D721Med (cell line): Measurements from ENCODE around the gene TRRAP.

ENCODE experiments used
- DNase-seq: peaks from one replicate; pipeline ENCODE4 v3.0.0; 2011; ENCODE audit warnings: low spot score; ENCODE audit not compliant: insufficient read length
- FAIRE-seq: peaks from 2 replicates; lab custom pipeline; 2011; peaks lifted over from hg19 to GRCh38; lab: Jason Lieb, UNC
- TF ChIP-seq, protein P1 (sequence below): IDR thresholded peaks from 2 replicates; pipeline ENCODE4 v1.5.1; 2012; ENCODE audit warnings: mild to moderate bottlenecking, control low read depth; ENCODE audit not compliant: insufficient read depth; ENCODE audit errors: missing control alignments

TRRAP gene

DNA sequence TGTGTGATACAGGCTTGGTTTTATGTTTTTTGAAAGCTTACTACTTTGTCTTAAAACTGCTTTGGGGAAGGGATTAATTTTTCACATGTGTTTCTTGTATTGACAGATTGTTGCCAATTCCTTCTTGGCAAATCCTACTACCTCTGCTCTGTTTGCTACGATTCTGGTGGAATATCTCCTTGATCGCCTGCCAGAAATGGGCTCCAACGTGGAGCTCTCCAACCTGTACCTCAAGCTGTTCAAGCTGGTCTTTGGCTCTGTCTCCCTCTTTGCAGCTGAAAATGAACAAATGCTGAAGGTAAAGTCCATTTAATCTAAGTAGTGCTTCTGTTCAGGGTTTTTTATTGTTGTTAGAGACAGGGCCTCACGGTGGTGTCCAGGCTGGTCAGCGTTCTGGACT, 33.6 kb downstream of the TRRAP start:
- DNase-seq = no peak
- TF ChIP-seq, protein P1, sequence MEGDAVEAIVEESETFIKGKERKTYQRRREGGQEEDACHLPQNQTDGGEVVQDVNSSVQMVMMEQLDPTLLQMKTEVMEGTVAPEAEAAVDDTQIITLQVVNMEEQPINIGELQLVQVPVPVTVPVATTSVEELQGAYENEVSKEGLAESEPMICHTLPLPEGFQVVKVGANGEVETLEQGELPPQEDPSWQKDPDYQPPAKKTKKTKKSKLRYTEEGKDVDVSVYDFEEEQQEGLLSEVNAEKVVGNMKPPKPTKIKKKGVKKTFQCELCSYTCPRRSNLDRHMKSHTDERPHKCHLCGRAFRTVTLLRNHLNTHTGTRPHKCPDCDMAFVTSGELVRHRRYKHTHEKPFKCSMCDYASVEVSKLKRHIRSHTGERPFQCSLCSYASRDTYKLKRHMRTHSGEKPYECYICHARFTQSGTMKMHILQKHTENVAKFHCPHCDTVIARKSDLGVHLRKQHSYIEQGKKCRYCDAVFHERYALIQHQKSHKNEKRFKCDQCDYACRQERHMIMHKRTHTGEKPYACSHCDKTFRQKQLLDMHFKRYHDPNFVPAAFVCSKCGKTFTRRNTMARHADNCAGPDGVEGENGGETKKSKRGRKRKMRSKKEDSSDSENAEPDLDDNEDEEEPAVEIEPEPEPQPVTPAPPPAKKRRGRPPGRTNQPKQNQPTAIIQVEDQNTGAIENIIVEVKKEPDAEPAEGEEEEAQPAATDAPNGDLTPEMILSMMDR = no peak
- no peak for FAIRE-seq

DNA sequence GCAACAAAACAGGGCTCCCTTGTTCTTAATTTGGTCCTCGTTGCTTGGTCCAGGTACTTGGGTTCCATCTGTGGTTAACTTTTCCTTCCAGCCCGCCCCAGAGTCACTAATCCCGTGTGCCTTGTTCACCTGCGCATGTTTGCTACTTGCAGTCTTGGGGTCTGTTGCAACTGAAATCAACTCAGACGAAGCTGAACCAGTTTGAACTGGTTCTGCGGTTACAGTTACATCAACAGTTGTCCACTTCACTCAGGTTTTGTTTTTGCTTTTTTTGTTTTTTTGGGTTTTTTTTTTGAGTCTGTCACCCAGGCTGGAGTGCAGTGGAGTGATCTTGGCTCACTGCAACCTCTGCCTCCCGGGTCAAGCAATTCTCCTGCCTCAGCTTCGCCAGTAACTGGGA, 34.7 kb downstream of the TRRAP start:
- DNase-seq = no peak
- TF ChIP-seq, protein P1 = no peak
- FAIRE-seq = no peak

DNA sequence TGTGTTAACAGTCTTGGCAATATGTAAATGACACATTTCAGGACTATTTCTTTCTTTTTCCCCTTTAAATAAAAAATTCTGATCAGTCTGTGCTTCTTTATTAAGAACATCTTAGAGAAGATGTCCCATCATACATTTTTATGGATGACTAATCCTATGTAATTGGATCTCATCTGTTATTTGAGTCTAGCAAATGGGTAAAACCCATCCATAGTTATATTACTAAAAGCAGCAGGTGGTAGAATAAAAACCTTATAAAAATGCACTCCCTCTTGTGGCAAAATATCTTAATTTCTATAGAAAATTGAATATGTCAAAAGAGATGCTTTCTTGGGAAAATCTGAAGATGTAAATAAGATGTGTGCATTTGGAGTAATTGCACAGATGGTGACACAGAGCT, 35.3 kb downstream of the TRRAP start:
- no peak for FAIRE-seq
- TF ChIP-seq, protein P1 = no peak
- DNase-seq = no peak

DNA sequence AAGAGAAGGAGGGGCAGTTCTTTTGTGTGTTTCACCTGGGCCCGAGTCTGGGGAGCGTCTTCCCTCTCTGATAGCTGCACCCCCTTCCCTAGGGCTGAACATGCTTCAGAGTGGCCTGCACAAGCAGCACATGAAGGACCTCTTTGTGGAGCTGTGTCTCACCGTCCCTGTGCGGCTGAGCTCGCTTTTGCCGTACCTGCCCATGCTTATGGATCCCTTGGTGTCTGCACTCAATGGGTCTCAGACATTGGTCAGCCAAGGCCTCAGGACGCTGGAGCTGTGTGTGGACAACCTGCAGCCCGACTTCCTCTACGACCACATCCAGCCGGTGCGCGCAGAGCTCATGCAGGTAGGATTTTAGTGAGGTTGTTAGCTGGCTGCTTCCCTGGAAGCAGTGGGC, 39.0 kb downstream of the TRRAP start:
- DNase-seq (no peak), FAIRE-seq (no peak)
- TF ChIP-seq, protein P1 = no peak

GRCh38 chr7:98921608-98922372, 43.5 kb downstream of the TRRAP start:
- FAIRE-seq (no peak), DNase-seq (no peak)
- TF ChIP-seq, protein P1 = no peak

DNA sequence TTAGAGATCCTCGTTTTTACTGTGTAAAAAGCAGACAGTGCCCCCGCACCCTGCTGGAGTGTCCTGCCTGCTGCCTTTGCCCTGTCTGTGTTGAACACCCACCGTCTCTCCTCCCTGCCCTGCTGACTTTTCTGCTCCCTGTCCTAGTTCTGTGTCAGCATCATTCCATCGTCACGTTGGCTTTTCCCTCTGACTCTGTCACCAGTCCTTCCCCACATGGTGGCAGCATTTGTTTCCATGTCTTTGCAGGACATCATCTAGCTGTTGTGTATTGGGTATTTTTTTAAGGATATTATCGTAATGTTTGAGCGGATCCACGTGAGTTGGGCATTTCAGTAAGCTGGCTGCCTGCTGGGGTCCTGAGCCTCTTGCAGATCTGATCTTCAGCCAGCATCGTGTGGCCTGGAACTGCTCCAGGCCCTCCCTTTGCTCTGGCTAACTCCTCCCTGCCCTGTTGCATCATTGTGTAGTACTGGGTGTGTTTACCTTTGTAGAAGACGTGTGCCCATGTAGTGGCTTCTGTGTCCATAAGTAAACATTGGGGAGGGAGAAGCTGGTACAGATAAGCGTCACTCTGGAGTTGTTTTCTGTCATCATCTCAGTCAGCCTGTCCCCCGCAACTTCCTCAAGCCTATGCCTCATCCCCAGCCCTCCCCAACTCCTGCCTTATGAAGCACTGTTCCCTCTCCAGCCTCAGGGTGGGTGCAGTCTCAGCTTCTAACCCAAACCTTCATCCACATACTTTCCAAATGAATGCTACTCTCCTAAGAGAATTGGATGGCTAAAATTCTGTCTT, 44.3 kb downstream of the TRRAP start:
- no peak for DNase-seq
- FAIRE-seq = no peak
- TF ChIP-seq, protein P1 = no peak
